Measurements from ENCODE around the gene RYR1. TPM values are rescaled to one million over a fixed set of nuclear protein-coding genes. Genes with fewer than 3 reads are reported as not detected.

RYR1 gene
- total RNA-seq, 1 experiment from 2014 or later, result 34.2 TPM

DNA sequence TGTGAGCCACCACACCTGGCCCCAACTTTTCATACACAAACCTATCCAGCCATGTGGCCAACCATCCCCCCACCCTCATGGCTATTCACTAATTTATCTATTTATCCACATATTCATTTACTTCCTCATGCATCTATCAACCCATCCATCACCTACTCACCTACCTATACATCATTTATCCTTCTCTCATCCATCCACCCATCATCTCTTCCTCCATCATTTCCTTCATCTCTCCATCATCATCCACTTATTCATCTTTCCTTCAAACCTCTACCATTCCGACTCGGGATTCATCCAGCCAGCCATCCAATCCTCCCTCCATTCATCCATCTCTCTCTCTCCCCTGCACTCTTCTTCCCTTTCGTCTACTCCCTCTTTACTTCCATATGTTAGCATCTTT is 54.6 kb downstream of the RYR1 start:
- no peaks in the 10 kb centered on the region; the same call in 1 of the 2 replicates for H3K9me3 ChIP-seq (ENCODE audit: control insufficient read depth, insufficient read depth, low read depth, low read length)
- ChIA-PET POLR2A (no interaction called here), CTCF (interaction anchor here (0.9 kb wide), 1 partner anchor 85 kb away, joined by 5 read pairs; the partner anchor contains the start of gene FAM98C)
- no peaks in the 10 kb centered on the region for H3K36me3 ChIP-seq (ENCODE audit: control insufficient read depth, insufficient read depth, low read length)
- H3K27me3 ChIP-seq (ENCODE audit: control insufficient read depth, insufficient read depth, low read length), result peaks cover 4% of the 10 kb centered on the region; the same call in 1 of the 2 replicates
- ATAC-seq (no peak), DNase-seq (ENCODE audit: low read depth, low spot score) (no peak)
- no peak overlapping the region for H3K4me3 ChIP-seq (ENCODE audit: low read depth in 2 of 2, low read length in 2 of 2)
- H3K4me1 ChIP-seq (ENCODE audit: control insufficient read depth, insufficient read depth, low read length), result no peaks in the 10 kb centered on the region
- in situ Hi-C loops (cut with HindIII; ENCODE audit: low pct_unique_long_range_greater_than_20kb, low sequenced_read_pairs) (no loop called here), intact Hi-C loops (cut with micrococcal nuclease; ENCODE audit: unreplicated experiment) (no loop called here)
- no peak overlapping the region for H3K27ac ChIP-seq (ENCODE audit: low read length)
- no TSS peak for BruUV-seq (replicated peaks)
- TF ChIP-seq, protein P1, sequence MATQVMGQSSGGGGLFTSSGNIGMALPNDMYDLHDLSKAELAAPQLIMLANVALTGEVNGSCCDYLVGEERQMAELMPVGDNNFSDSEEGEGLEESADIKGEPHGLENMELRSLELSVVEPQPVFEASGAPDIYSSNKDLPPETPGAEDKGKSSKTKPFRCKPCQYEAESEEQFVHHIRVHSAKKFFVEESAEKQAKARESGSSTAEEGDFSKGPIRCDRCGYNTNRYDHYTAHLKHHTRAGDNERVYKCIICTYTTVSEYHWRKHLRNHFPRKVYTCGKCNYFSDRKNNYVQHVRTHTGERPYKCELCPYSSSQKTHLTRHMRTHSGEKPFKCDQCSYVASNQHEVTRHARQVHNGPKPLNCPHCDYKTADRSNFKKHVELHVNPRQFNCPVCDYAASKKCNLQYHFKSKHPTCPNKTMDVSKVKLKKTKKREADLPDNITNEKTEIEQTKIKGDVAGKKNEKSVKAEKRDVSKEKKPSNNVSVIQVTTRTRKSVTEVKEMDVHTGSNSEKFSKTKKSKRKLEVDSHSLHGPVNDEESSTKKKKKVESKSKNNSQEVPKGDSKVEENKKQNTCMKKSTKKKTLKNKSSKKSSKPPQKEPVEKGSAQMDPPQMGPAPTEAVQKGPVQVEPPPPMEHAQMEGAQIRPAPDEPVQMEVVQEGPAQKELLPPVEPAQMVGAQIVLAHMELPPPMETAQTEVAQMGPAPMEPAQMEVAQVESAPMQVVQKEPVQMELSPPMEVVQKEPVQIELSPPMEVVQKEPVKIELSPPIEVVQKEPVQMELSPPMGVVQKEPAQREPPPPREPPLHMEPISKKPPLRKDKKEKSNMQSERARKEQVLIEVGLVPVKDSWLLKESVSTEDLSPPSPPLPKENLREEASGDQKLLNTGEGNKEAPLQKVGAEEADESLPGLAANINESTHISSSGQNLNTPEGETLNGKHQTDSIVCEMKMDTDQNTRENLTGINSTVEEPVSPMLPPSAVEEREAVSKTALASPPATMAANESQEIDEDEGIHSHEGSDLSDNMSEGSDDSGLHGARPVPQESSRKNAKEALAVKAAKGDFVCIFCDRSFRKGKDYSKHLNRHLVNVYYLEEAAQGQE (IDR thresholded peaks at IDR 0.05; ENCODE audit: insufficient read depth in 1 of 2, low read depth in 2 of 2, low read length in 1 of 2), result no peak
- TF ChIP-seq SIN3A (IDR thresholded peaks at IDR 0.05; ENCODE audit: borderline replicate concordance, insufficient read depth, low read depth, low read length) (no peak), TCF7L2 (IDR thresholded peaks at IDR 0.05; ENCODE audit: low read depth, low read length) (no peak), POLR2AphosphoS5 (IDR thresholded peaks at IDR 0.05; ENCODE audit: low read depth, low read length) (no peak)
- TF ChIP-seq, protein P2, sequence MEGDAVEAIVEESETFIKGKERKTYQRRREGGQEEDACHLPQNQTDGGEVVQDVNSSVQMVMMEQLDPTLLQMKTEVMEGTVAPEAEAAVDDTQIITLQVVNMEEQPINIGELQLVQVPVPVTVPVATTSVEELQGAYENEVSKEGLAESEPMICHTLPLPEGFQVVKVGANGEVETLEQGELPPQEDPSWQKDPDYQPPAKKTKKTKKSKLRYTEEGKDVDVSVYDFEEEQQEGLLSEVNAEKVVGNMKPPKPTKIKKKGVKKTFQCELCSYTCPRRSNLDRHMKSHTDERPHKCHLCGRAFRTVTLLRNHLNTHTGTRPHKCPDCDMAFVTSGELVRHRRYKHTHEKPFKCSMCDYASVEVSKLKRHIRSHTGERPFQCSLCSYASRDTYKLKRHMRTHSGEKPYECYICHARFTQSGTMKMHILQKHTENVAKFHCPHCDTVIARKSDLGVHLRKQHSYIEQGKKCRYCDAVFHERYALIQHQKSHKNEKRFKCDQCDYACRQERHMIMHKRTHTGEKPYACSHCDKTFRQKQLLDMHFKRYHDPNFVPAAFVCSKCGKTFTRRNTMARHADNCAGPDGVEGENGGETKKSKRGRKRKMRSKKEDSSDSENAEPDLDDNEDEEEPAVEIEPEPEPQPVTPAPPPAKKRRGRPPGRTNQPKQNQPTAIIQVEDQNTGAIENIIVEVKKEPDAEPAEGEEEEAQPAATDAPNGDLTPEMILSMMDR (IDR thresholded peaks at IDR 0.05), result no peak

DNA sequence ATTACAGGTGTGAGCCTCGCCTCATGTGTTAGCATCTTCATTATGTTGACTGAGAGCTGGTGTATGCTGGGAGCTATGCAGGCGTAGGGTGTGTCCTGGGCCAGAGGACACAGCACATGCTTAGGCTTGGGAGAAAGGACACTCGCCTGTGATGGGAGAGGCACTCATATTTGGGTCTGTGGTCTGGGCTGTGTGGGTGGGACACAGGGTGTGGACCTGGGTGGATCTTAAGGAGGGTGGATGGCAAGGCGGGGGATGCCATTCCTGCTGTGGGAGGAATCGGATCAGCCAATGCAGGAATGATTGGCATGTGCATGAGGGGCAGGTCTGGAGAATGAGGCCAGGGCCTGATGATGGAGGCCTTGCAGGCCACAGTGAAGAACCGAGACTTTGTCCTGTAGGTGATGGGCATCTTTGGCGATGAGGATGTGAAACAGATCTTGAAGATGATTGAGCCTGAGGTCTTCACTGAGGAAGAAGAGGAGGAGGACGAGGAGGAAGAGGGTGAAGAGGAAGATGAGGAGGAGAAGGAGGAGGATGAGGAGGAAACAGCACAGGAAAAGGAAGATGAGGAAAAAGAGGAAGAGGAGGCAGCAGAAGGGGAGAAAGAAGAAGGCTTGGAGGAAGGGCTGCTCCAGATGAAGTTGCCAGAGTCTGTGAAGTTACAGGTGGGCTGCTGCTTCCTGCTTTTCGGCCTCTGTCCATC is 55.4 kb downstream of the RYR1 start:
- no peaks in the 10 kb centered on the region for H3K4me1 ChIP-seq (ENCODE audit: control insufficient read depth, insufficient read depth, low read length)
- no peak overlapping the region for H3K4me3 ChIP-seq (ENCODE audit: low read depth in 2 of 2, low read length in 2 of 2)
- CTCF ChIA-PET, result interaction anchor here (0.6 to 0.9 kb wide), 2 partner anchors 86 to 139 kb away, joined by 3 to 5 read pairs; partner anchors contain the start of gene FAM98C

More for the DNA sequence above, 55.4 kb downstream of the RYR1 start:
- Histone ChIP-seq H3K27ac (ENCODE audit: low read length) (no peak overlapping the region), H3K36me3 (ENCODE audit: control insufficient read depth, insufficient read depth, low read length) (no peaks in the 10 kb centered on the region), H3K27me3 (ENCODE audit: control insufficient read depth, insufficient read depth, low read length) (peaks cover 4% of the 10 kb centered on the region; the same call in 1 of the 2 replicates), H3K9me3 (ENCODE audit: control insufficient read depth, insufficient read depth, low read depth, low read length) (no peaks in the 10 kb centered on the region; the same call in 1 of the 2 replicates)
- no peak for ATAC-seq
- no peak for TF ChIP-seq SIN3A (IDR thresholded peaks at IDR 0.05; ENCODE audit: borderline replicate concordance, insufficient read depth, low read depth, low read length)
- TF ChIP-seq, protein P1 (IDR thresholded peaks at IDR 0.05; ENCODE audit: insufficient read depth in 1 of 2, low read depth in 2 of 2, low read length in 1 of 2), result no peak
- TF ChIP-seq, protein P2 (IDR thresholded peaks at IDR 0.05), result no peak
- no peak for TF ChIP-seq TCF7L2 (IDR thresholded peaks at IDR 0.05; ENCODE audit: low read depth, low read length)
- TF ChIP-seq POLR2AphosphoS5 (IDR thresholded peaks at IDR 0.05; ENCODE audit: low read depth, low read length), result no peak
- POLR2A ChIA-PET, result no interaction called here
- intact Hi-C loops (cut with micrococcal nuclease; ENCODE audit: unreplicated experiment), result no loop called here
- in situ Hi-C loops (cut with HindIII; ENCODE audit: low pct_unique_long_range_greater_than_20kb, low sequenced_read_pairs), result no loop called here
- no TSS peak for BruUV-seq (replicated peaks)
- no peak for DNase-seq (ENCODE audit: low read depth, low spot score)
